Neural cell (in vitro differentiated cells): ENCODE results near the gene FABP1. TPM values are rescaled to one million over a fixed set of nuclear protein-coding genes. Genes with fewer than 3 reads are reported as not detected.

Experiments
- H2AFZ ChIP-seq: fragments of 200-600, 300-800 bp; sonication (generic), shearing (Covaris generic); 2 replicates; pipeline ENCODE4 v1.6.0; 2014; ENCODE audit warnings: low read depth, mild to moderate bottlenecking, antibody characterized with exemption, low read length, moderate library complexity
- H3F3A ChIP-seq: fragments of 200-600 bp; shearing (Covaris generic); 2 replicates; pipeline ENCODE4 v1.6.1; 2016; ENCODE audit warnings: mild to moderate bottlenecking, moderate library complexity, mixed read lengths, antibody characterized with exemption, low read length; ENCODE audit not compliant: insufficient read depth, poor library complexity, severe bottlenecking
- H3K27ac ChIP-seq: fragments of 200-600, 300-800 bp; sonication (generic), shearing (Covaris generic); 2 replicates; pipeline ENCODE4 v1.5.1; 2014; ENCODE audit warnings: mild to moderate bottlenecking, low read length, moderate library complexity
- H3K27me3 ChIP-seq: fragments of 300-800, 200-600 bp; sonication (generic), shearing (Covaris generic); 2 replicates; pipeline ENCODE4 v1.6.0; 2014; ENCODE audit warnings: mild to moderate bottlenecking, low read depth, low read length, moderate library complexity; ENCODE audit not compliant: insufficient read depth
- H3K36me3 ChIP-seq: fragments of 300-800, 200-600 bp; sonication (generic), shearing (Covaris generic); 2 replicates; pipeline ENCODE4 v1.5.1; 2014; ENCODE audit warnings: mild to moderate bottlenecking, antibody characterized with exemption, low read length, moderate library complexity; ENCODE audit not compliant: insufficient read depth
- H3K4me2 ChIP-seq: fragments of 300-800, 200-600 bp; sonication (generic), shearing (Covaris generic); 2 replicates; pipeline ENCODE4 v1.6.0; 2014; ENCODE audit warnings: mild to moderate bottlenecking, low read length
- H3K4me3 ChIP-seq: fragments of 300-800, 200-600 bp; sonication (generic), shearing (Covaris generic); 2 replicates; pipeline ENCODE4 v1.5.1; 2014; ENCODE audit warnings: mild to moderate bottlenecking, low read length, moderate library complexity
- H3K79me2 ChIP-seq: fragments of 200-600 bp; shearing (Covaris generic); replicated peaks from 2 replicates; pipeline ENCODE4 v1.6.0; 2014; ENCODE audit warnings: mild to moderate bottlenecking, low read length, moderate library complexity; ENCODE audit not compliant: insufficient read depth
- H3K9ac ChIP-seq: fragments of 300-800, 200-600 bp; sonication (generic), shearing (Covaris generic); 2 replicates; pipeline ENCODE4 v1.6.1; 2016; ENCODE audit warnings: mild to moderate bottlenecking, low read length, mixed read lengths
- H3K9me2 ChIP-seq: fragments of 200-600 bp; shearing (Covaris generic); 2 replicates; pipeline ENCODE4 v1.6.1; 2016; ENCODE audit warnings: mild to moderate bottlenecking, low read length, mixed read lengths; ENCODE audit not compliant: insufficient read depth
- H3K9me3 ChIP-seq: fragments of 200-600, 300-800 bp; sonication (generic), shearing (Covaris generic); 2 replicates; pipeline ENCODE4 v1.6.1; 2016; ENCODE audit warnings: mild to moderate bottlenecking, mixed run types, low read length, moderate library complexity, mixed read lengths
- H4K20me1 ChIP-seq: fragments of 200-600 bp; shearing (Covaris generic); 2 replicates; pipeline ENCODE4 v1.6.1; 2016; ENCODE audit warnings: mild to moderate bottlenecking, mixed run types; ENCODE audit not compliant: insufficient read depth
- EP300 ChIP-seq: fragments of 450-650 bp; conservative IDR thresholded peaks from 2 replicates; pipeline ENCODE4 v1.6.1; 2014; ENCODE audit warnings: antibody characterized with exemption, mild to moderate bottlenecking, moderate library complexity; ENCODE audit not compliant: poor library complexity, severe bottlenecking
- EZH2 ChIP-seq: fragments of 200-600, 300-800 bp; shearing (Covaris generic), sonication (generic); IDR thresholded peaks from 2 replicates; pipeline ENCODE4 v1.6.1; 2014; ENCODE audit warnings: antibody characterized with exemption, low read length, borderline replicate concordance, mild to moderate bottlenecking; ENCODE audit not compliant: insufficient read depth, poor library complexity, severe bottlenecking
- MXI1 ChIP-seq: fragments of 450-650 bp; conservative IDR thresholded peaks from 2 replicates; pipeline ENCODE4 v1.6.1; 2014; ENCODE audit warnings: antibody characterized with exemption, mild to moderate bottlenecking; ENCODE audit not compliant: poor library complexity, severe bottlenecking
- POLR2AphosphoS5 ChIP-seq: IDR thresholded peaks from 2 replicates; pipeline ENCODE4 v1.6.1; 2012
- RAD21 ChIP-seq: fragments of 450-650 bp; conservative IDR thresholded peaks from 2 replicates; pipeline ENCODE4 v1.6.1; 2014; ENCODE audit warnings: antibody characterized with exemption, mild to moderate bottlenecking, moderate library complexity
- SMC3 ChIP-seq: fragments of 450-650 bp; conservative IDR thresholded peaks from 2 replicates; pipeline ENCODE4 v1.6.1; 2014; ENCODE audit warnings: antibody characterized with exemption, mild to moderate bottlenecking, moderate library complexity; ENCODE audit not compliant: poor library complexity
- TAF1 ChIP-seq: IDR thresholded peaks from 2 replicates; pipeline ENCODE4 v1.6.1; 2012; ENCODE audit warnings: low read depth
- polyA plus RNA-seq: library from polyadenylated mRNA; depleted of rRNA; stranded (reverse); fragments of >200 nt; gene quantifications from 2 replicates; pipeline ENCODE4 v1.2.3, GENCODE V29; 2014
- TF ChIP-seq, protein P1 (sequence below): IDR thresholded peaks from 2 replicates; pipeline ENCODE4 v1.6.1; 2012; ENCODE audit warnings: borderline replicate concordance
- TF ChIP-seq, protein P2 (sequence below): fragments of 450-650 bp; IDR thresholded peaks from 2 replicates; pipeline ENCODE4 v1.5.1; 2014; ENCODE audit warnings: antibody characterized with exemption, mild to moderate bottlenecking, moderate library complexity; ENCODE audit not compliant: poor library complexity, severe bottlenecking

Gene FABP1
- polyA plus RNA-seq, 1 donor from 2014 or later = not detected

DNA sequence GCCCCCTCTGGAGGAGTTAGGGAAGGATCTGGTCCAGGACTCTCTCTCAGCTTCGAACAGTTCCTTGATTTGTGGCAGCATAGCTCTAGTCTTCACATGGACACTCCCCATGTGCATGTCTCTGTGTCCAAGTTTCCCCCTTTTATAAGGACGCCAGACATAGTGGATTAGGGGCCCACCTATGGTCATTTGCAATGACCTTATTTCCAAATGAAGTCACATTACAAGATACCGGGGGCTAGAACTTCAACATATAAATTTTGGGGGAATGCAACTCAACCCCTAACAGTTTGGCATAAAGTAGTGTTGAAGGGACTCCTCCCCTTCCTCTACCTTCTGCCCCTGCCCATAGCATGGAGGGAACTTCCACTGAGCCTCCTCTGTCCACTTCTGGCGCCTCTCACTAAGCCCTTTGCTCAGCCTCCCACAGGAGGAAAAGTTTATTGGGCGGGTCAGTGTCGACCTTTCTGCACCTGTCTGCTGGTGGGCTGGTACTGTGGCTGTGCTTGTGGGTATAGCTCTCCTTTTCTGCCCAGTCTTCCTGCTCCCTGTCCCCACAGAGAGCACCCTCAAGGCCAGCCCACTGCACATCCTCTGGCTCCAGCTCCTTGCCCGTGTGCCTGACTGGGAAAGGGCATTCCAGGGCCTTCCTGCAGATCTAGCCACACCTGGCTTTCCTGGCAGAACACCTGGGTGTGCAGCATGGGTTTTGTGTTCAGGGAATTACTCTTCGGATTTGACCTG is 5.5 kb downstream of the FABP1 start (continued):
- TF ChIP-seq, protein P1, sequence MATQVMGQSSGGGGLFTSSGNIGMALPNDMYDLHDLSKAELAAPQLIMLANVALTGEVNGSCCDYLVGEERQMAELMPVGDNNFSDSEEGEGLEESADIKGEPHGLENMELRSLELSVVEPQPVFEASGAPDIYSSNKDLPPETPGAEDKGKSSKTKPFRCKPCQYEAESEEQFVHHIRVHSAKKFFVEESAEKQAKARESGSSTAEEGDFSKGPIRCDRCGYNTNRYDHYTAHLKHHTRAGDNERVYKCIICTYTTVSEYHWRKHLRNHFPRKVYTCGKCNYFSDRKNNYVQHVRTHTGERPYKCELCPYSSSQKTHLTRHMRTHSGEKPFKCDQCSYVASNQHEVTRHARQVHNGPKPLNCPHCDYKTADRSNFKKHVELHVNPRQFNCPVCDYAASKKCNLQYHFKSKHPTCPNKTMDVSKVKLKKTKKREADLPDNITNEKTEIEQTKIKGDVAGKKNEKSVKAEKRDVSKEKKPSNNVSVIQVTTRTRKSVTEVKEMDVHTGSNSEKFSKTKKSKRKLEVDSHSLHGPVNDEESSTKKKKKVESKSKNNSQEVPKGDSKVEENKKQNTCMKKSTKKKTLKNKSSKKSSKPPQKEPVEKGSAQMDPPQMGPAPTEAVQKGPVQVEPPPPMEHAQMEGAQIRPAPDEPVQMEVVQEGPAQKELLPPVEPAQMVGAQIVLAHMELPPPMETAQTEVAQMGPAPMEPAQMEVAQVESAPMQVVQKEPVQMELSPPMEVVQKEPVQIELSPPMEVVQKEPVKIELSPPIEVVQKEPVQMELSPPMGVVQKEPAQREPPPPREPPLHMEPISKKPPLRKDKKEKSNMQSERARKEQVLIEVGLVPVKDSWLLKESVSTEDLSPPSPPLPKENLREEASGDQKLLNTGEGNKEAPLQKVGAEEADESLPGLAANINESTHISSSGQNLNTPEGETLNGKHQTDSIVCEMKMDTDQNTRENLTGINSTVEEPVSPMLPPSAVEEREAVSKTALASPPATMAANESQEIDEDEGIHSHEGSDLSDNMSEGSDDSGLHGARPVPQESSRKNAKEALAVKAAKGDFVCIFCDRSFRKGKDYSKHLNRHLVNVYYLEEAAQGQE = no peak

DNA sequence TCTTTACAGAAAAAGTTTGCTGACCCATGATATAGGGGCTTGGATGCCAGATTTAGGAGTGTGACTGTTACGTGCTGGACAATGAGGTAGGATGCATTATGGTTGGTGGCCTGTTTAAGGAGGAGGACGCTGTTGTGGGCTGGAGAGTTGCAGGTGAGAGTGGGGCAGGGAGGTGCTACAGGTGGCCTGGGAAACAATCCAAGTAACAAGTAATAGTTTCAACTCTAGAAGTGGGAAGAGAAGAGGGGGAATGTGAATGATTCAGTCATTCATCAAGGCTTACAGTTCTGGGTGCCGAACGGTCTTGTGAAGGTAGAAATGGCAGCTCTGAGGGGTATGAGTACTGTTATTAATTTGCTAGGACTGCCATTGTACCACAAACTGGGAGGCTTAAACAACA is 6.2 kb downstream of the FABP1 start:
- Histone ChIP-seq H3K9me3 (no peaks in the 10 kb centered on the region), H3K79me2 (no peaks in the 10 kb centered on the region), H3K4me3 (no peak overlapping the region), H2AFZ (no peak overlapping the region), H3K27me3 (no peaks in the 10 kb centered on the region), H3K27ac (no peak overlapping the region), H3K4me2 (no peak overlapping the region), H3K9ac (no peak overlapping the region), H4K20me1 (no peaks in the 10 kb centered on the region), H3K36me3 (no peaks in the 10 kb centered on the region), H3K9me2 (no peaks in the 10 kb centered on the region), H3F3A (no peaks in the 10 kb centered on the region)
- no peak for TF ChIP-seq MXI1
- TF ChIP-seq RAD21 = no peak
- TF ChIP-seq SMC3 = no peak
- TF ChIP-seq EP300 = no peak
- TF ChIP-seq, protein P2, sequence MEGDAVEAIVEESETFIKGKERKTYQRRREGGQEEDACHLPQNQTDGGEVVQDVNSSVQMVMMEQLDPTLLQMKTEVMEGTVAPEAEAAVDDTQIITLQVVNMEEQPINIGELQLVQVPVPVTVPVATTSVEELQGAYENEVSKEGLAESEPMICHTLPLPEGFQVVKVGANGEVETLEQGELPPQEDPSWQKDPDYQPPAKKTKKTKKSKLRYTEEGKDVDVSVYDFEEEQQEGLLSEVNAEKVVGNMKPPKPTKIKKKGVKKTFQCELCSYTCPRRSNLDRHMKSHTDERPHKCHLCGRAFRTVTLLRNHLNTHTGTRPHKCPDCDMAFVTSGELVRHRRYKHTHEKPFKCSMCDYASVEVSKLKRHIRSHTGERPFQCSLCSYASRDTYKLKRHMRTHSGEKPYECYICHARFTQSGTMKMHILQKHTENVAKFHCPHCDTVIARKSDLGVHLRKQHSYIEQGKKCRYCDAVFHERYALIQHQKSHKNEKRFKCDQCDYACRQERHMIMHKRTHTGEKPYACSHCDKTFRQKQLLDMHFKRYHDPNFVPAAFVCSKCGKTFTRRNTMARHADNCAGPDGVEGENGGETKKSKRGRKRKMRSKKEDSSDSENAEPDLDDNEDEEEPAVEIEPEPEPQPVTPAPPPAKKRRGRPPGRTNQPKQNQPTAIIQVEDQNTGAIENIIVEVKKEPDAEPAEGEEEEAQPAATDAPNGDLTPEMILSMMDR = no peak
- no peak for TF ChIP-seq POLR2AphosphoS5
- TF ChIP-seq EZH2 = no peak
- TF ChIP-seq TAF1 = no peak
- TF ChIP-seq, protein P1 = no peak
